GM12801 (cell line): Measurements from ENCODE around the gene ERCC1.

ENCODE experiments used
- CTCF ChIP-seq: IDR thresholded peaks from one replicate; pipeline ENCODE4 v1.5.1; 2011; ENCODE audit warnings: control low read depth; ENCODE audit not compliant: insufficient read length; ENCODE audit errors: extremely low read depth

ERCC1 gene

GRCh38 chr19:45407091-45407375 lies 16.7 kb downstream of the ERCC1 start:
- TF ChIP-seq CTCF: no peak

GRCh38 chr19:45406226-45407090 lies 17.3 kb downstream of the ERCC1 start, which contains the start of gene POLR1G:
Gene POLR1G, plus strand, starts transcription at chr19:45406644. Its CDS starts 53 bp downstream, at chr19:45406697.
- TF ChIP-seq CTCF: no peak

GRCh38 chr19:45405435-45406225 lies 18.1 kb downstream of the ERCC1 start:
- TF ChIP-seq CTCF: no peak

GRCh38 chr19:45404557-45405434 lies 18.9 kb downstream of the ERCC1 start, which contains the start of gene PPP1R13L:
Gene PPP1R13L, minus strand, starts transcription at chr19:45405069. Its CDS starts 6,751 bp downstream, at chr19:45398318.
- no peak for TF ChIP-seq CTCF

- no peak for TF ChIP-seq CTCF
These were observed 19.7 kb downstream of the ERCC1 start for GRCh38 chr19:45403781-45404556.

- TF ChIP-seq CTCF: no peak
These were observed 20.4 kb downstream of the ERCC1 start for GRCh38 chr19:45403272-45403671.
